HG03354 (cell line): ENCODE measurements around the gene GABRR3.
"Not testable (repeated sequence)": the region's sequence is repeated elsewhere in the genome, so short reads cannot be mapped to it uniquely, and the experiment has no call there.

Source experiments
- ATAC-seq: cut with Tn5 transposase; IDR thresholded peaks from one replicate; pipeline ENCODE4 v1.9.1; 2021; ENCODE audit warnings: mild to moderate bottlenecking; ENCODE audit not compliant: unreplicated experiment, poor library complexity, severe bottlenecking

The GABRR3 gene

DNA sequence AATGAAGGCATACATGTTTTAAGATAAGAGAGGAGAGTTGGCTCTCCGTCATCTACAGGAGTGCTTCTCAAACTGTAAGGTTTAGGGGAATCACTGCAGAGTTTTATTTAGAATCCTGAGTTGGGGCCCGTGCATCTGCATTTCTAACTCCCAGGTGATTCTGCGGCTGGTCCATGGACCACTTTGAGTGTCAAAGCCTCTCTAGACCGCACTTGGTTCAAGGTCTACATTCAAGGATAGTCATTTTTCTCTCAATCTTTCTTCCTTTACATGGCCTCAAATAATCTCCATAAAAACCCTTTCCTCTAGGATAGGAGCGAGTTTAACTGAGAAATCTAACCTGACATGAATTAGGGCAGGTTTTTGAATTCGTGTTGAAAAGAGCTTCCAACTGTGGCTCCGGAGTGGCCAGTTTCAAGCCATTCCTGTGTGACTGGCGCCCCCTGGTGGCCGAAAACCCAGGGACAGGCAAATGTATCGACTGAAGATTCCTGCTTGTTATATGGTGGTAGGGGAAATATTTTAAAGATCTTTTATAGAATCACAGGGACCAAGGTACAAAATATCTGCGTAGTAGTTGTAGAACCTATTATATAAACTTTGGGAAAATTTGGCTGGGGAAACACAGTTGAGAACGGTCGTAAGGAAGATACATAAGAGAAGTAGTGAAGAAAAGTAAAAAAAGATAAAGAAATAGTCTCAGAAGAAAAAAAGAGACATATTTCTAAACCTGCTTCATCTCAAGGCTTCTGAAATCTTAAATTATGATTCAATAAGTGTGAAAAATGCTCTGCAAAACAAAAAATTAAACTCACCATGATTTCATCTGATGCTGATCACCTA lies 11.9 kb downstream of the GABRR3 start:
- peak; percentile 70 for ATAC-seq

- ATAC-seq = no peak
Observed at GRCh38 chr3:98021830-98022560, 13.1 kb downstream of the GABRR3 start.

DNA sequence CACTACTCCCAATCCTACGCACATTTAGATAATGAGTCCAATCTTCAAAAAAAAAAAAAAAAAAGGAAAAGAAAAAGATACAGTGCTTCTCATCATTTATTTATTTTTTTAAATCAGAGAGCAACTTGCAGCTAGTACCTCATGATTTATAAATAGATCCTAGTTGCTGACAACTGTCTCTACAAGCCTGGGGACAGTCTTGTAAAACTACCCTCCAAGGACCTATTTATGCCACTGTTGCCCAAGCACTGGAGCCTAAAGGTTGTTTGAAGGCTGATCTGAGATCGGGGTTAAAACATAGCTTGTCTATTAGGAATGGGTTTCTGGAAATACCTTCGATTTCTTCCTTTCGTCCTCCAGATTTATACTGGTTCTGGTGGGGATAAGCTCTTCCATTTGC lies 14.7 kb downstream of the GABRR3 start:
- ATAC-seq = no peak

DNA sequence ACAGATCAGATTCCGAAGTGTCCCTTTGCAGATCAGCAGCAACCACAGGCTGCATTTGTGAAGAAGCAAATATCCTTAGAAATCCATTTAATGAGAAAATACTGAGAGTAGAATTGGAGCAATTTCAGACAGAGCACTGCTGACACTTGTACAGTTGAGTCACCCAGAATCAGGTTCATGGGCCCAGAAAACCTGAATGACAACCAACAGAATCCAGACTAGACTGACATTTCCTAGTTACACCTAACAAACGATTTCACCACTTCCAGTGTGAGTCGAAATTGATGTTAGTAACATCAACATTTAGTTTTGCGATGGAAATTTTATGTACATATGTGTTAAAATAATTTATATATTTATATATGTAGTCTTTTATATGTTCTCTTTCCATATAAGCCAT lies 16.8 kb downstream of the GABRR3 start:
- no peak for ATAC-seq

GRCh38 chr3:98014268-98014585 lies 20.9 kb downstream of the GABRR3 start:
- no peak for ATAC-seq

DNA sequence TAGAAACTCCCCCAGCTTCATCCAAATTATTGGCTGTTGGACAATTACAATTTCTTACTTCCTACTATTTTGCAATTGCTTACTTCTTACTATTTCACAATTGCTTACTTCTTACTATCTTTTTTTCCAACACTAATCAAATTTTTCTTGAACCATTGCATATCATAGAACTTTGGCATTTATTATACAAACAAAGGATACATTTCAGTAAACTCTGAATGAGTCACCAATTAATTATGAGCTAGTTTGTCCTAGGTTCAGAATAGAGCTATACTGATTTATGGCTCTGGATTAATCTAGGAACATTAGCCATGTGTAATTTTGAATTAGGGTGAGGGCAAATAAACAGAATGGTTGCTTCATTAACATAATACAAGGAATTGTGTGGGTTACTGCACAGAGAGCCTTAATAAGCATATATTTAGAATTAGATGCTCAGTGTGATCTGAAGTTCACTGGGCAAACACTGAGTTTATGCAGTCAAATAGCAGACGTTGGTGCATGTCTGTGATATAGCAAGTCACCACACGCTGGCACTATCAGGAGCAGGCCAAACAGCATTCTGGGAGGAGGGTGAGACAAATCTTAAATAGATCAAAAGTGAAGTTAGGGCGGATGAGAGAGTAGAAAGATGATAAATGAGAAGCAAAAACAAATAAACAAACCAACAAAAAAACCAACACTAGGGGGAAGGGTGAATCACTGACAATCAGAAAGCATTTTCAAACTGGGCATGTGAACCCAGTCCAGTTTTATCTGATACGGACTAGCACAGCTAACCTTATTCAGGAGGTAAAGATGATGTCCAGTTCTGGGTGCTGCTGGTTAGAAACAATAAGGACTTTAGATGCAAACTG lies 21.5 kb downstream of the GABRR3 start:
- no peak for ATAC-seq

GRCh38 chr3:98012979-98013378 lies 22.1 kb downstream of the GABRR3 start:
- ATAC-seq = no peak

- not testable (repeated sequence) for ATAC-seq
Observed at GRCh38 chr3:98010883-98011449, 24.1 kb downstream of the GABRR3 start.

DNA sequence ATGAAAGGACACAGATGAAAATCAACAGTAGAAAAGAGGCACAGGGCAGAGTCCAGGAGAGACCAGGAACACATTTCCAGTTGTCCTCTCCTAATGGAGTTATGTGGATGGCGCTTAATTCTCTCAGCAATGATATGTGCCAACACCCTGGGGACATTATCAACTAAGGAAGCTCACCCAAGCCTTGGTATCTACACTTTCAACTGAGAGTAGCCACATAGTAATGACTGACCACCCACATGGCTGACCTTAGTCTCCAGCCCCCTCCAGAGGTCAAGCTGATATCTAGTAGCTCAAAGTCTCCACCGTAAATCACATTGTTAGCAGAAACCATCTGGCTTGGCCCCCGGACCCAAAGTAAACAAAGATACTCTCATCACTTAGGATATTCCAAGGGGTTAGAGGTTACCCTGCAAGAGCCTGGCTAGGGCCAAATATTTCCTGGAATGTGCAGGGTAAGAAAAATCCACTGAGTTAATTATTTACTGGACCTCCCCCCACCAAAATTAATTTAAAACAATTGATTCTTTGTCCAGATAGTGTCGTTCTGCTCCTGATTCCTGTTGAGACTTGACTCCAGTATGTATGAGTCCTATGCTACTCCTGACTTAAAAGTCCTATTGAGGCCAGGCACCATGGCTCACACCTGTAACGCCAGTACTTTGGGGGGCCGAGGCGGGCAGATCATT lies 24.8 kb downstream of the GABRR3 start:
- no peak for ATAC-seq

DNA sequence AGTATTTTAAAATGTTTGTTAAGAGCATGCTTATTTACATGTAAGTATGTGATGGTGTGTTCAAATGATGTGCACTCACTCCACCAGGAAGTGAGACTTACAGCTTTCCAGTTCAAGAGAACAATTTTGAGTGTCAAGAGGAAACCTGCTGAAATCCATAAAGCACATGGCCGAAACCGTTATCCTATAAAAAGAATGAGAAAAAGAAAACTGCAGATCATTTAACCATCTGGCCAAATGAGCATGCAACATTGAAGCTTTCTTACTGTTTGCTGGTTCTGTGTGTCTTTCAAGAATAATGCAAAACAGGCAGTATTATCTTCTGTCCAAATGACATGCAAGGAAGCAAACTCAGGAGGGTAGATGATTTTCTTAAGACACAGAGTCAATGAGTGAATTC lies 26.3 kb downstream of the GABRR3 start:
- peak; percentile 67 for ATAC-seq

- ATAC-seq = no peak
Observed at GRCh38 chr3:98005438-98005837, 29.7 kb downstream of the GABRR3 start.

DNA sequence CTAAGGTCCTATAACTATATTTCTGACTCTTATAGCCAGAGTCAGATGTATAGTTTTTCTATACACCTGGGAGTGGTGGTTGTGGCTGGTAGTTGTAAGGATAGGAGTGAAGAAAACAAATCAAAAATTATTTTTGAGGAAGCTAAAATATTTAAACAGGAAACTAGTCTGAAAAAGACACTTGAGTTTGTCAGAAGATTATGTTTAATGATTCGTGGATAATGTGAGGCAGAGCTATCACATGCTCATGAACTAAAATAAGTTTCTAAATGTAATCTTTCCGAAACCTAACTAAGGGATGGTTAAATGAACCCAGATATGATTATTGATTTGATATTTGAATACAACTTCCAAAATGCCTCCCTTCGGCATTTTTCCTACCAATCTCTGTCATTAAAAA lies 30.4 kb downstream of the GABRR3 start:
- no peak for ATAC-seq

DNA sequence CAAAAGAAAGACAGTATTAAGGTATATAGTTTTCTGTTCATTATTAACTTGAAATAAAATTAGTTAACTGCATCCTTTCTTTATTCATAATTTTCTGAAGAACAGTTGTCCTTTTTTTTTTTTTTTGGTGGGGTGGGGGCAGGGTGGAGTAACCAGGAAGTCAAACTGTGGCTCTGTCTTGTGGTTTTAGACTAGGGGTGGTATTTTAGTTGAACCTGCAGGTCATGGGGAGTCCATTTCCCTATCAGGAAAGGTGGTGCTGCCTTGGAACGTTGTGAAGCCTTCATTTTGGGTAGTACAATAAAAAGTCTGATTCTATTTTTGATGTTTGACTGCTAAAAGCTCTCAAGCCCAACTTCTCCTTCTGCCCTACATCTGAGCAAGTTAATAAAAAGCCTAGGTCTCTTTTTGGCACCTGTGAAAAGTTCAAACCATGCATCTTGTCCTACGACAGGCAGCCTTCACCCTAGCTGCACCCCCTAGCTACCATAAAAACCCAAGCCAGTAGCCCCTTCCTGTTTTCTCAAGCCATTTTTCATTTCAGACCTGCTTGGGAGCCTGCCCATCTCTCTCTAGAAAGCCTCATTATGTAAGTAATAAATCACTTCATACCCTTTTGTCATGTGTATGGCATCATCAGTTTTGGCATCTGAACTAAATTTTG lies 31.7 kb downstream of the GABRR3 start:
- peak; percentile 72 for ATAC-seq

GRCh38 chr3:98002717-98003116 lies 32.4 kb downstream of the GABRR3 start:
- ATAC-seq = no peak

GRCh38 chr3:97999994-98000393 lies 35.1 kb downstream of the GABRR3 start:
- ATAC-seq = no peak

DNA sequence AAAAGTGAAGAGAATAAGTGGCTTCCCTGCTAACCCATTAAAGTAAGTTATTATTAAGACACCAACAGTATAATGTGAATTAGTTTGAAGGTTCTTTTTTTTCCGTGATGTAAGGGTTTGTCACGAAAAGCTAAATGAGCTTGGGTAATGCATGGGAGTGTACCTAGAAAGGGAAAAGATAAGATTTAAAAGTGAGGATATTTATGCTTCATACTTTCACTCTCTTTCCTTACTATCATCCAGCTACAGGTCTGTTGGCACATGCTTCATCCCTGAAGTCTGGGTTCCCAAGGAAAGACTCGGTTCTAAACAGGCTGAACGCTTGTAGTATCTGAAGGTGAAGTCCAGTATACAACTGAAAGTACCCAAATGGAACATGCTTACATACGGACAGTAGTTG lies 36.0 kb downstream of the GABRR3 start:
- ATAC-seq = no peak

GRCh38 chr3:97996988-97997387 lies 38.1 kb downstream of the GABRR3 start:
- no peak for ATAC-seq

GRCh38 chr3:97994328-97994945 lies 40.7 kb downstream of the GABRR3 start:
- ATAC-seq = no peak

DNA sequence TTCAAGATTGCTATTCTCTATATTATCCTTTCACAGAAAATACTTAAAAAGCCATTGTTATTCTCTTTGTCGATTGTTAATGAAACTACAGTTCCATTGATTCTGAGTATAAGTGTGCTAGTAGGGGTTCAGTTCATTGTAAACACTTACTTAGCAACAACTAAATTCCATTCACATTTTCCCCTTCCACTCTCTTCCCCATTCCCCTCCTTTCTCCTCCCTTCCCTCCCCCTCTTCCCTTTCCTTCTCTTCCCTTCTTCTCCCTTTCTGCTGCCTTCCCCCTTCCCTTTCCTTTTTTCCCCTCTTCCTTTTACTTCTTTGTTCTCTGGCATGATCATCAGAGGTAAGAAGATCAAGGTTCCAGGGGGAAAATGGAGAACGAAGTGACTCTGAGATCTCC lies 41.6 kb downstream of the GABRR3 start:
- no peak for ATAC-seq
